Measurements from ENCODE around the gene GPNMB.

- TF ChIP-seq CTCF (IDR thresholded peaks at IDR 0.05) = no peak
- no peak for TF ChIP-seq POLR2A (IDR thresholded peaks at IDR 0.05)
Measured at GRCh38 chr7:23212395-23212794, 34.2 kb upstream of the GPNMB start.

Data from prostate gland (tissue), 2 donors.